ENCODE measurements around the gene C5orf46.

C5orf46 gene

DNA sequence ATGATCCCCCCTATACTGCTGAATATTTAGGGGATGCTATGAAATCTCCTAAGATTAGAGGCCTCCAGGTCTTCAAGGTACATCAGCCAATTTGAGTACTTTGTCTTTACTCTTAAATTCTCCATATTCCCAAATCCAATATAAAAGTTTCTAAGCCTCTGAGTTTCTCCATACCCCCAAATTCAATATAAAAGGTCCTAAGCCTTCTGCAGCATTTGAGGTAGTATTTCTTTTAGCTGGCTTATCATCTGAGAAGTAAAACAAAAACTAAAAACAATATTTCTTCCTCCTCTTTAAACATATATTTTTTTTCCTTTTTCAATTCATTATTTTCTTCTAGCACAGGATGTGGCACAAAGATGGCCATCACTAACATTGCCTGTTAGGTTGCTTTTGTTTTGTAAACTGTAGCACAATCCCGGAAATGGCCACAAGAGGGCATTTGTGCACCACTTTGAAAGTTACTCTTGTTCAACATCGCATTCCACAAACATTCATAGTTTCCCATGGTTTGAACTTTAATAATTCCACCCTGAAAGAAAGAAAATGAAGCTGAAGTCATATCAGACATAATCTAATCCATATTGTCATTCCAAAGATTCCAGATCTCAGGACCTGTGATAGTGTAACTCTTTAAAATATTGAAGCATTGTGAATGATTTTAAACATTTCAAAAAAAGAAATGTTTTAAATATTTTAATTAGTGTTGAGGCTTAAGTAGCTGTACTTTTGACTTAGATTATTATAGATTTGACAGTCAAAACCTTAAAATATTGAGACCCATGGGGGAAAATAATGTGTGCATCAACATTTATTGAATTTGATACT, 48.8 kb downstream of the C5orf46 start:
- peak; percentile 31 for DNase-seq (ENCODE audit: low read depth)

- no peak for DNase-seq (ENCODE audit: low read depth)
Measured at GRCh38 chr5:147856801-147857200, 49.5 kb downstream of the C5orf46 start.

DNA sequence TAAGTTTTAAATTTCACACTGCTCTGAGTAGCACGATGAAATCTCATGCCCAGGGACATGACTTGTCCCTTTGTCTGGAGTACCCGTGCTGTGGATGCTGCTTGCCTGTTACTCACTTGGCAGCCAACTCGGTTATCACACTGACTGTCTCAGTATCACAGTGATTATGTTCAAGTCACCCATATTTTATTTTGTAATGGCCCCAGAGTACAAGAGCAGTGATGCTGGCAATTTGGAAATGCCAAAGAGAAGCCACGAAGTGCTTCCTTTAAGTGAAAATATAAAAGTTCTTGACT, 50.6 kb downstream of the C5orf46 start:
- no peak for DNase-seq (ENCODE audit: low read depth)

DNA sequence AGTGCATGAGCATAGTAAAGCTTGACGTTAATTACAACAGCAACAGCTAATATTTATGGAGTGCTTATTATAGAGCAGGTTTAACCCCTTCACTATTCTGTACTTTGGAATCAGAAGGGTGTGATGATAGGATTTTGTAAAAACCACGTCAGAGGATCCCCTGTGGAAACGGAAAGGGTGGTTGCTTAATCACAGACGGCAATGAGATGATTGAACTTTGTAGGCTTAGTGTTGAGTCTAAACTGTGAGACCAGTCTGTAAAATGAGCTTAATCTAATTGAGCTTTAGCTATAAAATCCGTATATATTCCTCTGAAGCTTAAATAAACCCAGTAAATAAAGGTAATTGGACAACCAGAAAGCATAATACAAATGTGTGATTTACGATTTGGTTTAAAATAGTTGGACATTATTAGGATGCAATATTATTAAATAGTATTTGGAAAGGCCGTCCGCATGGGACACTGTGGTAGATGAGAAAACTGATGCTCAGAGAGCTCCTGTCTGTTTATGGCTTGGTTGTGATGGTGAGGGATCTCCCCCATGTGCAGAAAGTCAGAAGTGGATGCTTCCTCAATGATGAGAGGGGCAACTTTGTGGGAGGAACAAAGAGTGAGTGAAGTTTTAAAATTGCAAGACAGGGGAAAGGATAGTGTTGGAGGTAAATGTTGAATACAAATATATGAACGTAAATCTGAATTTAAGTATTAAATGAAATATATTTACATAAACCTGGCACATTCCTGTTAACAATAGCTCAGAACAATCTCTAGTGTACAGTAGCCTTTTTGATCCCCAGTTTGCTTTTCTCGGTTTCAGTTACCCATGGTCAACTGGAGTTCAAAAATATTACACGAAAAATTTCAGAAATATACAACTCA, 51.2 kb downstream of the C5orf46 start:
- no peak for DNase-seq (ENCODE audit: low read depth)

DNA sequence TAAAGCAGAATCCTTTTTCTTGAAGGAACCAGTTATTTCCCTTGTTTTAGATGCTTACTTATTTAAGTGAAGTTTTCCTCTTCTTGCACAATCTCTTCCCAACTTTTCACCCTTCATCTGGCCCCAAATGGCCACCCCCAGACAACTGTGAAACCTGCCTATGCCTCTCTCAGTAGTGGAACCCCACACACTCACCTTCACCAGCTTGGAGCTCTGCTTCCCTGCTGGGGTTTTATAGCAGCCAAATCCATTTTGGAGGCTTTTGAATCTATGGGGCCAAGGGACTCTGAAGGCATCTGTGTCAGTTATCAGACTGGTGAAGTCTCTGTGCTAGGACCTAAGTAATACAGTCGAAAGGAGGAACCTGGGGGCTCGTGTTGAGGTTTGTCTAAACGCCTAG, 52.0 kb downstream of the C5orf46 start:
- DNase-seq (ENCODE audit: low read depth) = no peak

- DNase-seq (ENCODE audit: low read depth) = no peak
Measured at GRCh38 chr5:147853372-147853987, 52.9 kb downstream of the C5orf46 start.

DNA sequence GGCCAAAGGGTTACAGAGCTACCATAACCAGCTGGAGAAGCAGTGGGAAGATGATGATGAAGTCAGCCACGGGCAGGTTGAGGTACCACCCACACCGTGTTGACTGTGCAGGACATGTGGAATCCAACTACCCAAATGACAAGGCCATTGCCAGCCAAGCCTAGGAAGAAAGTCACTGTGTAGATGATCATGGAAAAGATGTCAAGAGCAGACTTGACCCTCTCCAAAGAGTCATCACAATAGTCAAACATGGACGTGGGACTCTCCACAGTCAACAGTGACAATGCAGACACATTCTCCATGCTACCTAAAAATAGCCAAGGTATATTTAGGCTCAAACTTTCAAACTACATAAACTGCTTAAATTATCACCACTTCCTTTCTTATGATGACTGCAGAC, 54.0 kb downstream of the C5orf46 start:
- no peak for DNase-seq (ENCODE audit: low read depth)

DNA sequence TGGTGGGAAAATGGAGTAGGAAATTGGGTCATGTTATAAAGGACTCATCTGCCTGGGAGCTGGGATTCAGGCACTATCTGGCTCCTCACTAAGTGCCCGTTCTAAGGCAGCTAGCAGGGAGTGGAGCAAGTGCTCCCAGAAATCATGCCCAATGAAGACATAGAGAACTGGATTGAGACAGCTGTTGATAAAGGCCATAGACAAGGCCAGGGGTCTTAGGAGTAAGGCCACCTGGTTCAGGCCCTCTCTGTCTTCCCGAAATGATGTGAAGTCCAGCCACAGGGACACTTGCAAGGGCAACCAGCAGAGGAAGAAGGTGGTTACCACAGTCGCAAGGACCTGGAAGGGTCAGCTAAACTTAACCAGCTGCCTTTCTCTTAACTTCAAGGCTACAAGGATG, 54.8 kb downstream of the C5orf46 start:
- no peak for DNase-seq (ENCODE audit: low read depth)

- DNase-seq (ENCODE audit: low read depth) = no peak
Measured at GRCh38 chr5:147849226-147849625, 57.1 kb downstream of the C5orf46 start.

GRCh38 chr5:147845618-147846017, 60.7 kb downstream of the C5orf46 start:
- DNase-seq (ENCODE audit: low read depth) = no peak

DNA sequence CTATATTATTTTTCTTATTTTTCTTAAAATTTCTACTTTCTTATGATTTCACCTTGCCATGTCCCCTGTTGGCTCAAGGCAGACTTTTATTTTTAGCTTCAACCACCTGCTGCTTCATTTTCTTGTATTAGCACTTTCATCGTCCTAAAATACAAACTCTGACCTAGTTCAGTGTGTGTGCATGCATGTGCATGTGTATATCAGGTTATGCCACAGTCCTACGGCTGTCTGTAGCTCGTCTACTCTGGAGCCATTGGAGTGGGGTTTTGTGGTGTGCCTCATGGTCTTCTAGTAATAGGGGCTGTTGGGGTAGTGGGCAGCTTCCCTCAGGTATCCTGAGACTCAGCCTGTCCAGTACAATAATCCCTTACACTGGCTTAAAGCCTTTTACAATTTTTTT, 61.5 kb downstream of the C5orf46 start:
- DNase-seq (ENCODE audit: low read depth) = no peak

GRCh38 chr5:147842869-147843268, 63.5 kb downstream of the C5orf46 start:
- DNase-seq (ENCODE audit: low read depth) = no peak

Measured in non-pigmented ciliary epithelial cell (primary cell).